Gastrocnemius medialis (tissue), 4 donors: ENCODE results near the gene RGP1.

Experiments used
- POLR2A ChIP-seq, 2 donors: fragments of 450-650 bp; IDR thresholded peaks; one replicate each; pipeline ENCODE4 v1.6.1; 2017; ENCODE audit warnings: antibody characterized with exemption in 2 of 2, mild to moderate bottlenecking in 2 of 2, moderate library complexity in 2 of 2
- TF ChIP-seq, protein P1 (sequence below), 5 experiments: fragments of 450-650 bp in 3 of 5; fragments of 200-600 bp in 2 of 5; sonication (generic) in 2 of 5; IDR thresholded peaks in 4 of 5; conservative IDR thresholded peaks in 1 of 5; 1 replicate in 4 of 5; 2 replicates in 1 of 5; pipeline ENCODE4 v1.5.1; 2016 to 2019; ENCODE audit warnings: antibody characterized with exemption in 5 of 5, mild to moderate bottlenecking in 3 of 5, moderate library complexity in 3 of 5

DNA sequence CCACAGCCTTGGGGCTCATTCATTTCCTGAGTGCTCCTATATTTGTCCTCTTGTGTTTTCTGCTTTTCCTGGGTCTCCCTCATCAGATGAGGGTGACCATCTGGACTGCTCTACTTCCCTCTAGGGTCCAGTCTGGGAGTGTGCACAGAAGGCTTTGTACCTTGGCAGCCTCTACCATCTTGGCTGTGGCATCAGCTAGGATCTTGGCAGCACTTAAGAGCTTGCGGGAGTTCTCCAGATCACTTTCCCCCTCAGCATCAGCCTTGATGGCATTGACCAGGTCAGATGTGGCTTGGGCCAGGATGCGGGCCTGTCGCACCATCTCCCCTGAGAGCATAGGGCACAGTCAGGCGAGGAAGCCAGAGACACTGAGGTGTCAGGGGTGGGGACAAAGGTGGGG is 32.9 kb upstream of the RGP1 start:
- TF ChIP-seq, protein P1, sequence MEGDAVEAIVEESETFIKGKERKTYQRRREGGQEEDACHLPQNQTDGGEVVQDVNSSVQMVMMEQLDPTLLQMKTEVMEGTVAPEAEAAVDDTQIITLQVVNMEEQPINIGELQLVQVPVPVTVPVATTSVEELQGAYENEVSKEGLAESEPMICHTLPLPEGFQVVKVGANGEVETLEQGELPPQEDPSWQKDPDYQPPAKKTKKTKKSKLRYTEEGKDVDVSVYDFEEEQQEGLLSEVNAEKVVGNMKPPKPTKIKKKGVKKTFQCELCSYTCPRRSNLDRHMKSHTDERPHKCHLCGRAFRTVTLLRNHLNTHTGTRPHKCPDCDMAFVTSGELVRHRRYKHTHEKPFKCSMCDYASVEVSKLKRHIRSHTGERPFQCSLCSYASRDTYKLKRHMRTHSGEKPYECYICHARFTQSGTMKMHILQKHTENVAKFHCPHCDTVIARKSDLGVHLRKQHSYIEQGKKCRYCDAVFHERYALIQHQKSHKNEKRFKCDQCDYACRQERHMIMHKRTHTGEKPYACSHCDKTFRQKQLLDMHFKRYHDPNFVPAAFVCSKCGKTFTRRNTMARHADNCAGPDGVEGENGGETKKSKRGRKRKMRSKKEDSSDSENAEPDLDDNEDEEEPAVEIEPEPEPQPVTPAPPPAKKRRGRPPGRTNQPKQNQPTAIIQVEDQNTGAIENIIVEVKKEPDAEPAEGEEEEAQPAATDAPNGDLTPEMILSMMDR (IDR thresholded peaks at IDR 0.05 in 4 of 5, conservative IDR thresholded peaks at IDR 0.05 in 1 of 5), result no peak
- TF ChIP-seq POLR2A (IDR thresholded peaks at IDR 0.05), result no peak
